Endothelial cell (in vitro differentiated cells): ENCODE results near the gene SPRR4. TPM values are rescaled to one million over a fixed set of nuclear protein-coding genes. Genes with fewer than 3 reads are reported as not detected.
"Not testable (repeated sequence)": the region's sequence is repeated elsewhere in the genome, so short reads cannot be mapped to it uniquely, and the experiment has no call there.

Experiments used
- DNase-seq: peaks from one replicate; pipeline ENCODE4 v3.0.0; 2021; ENCODE audit warnings: low spot score
- H3K27ac Mint-ChIP-seq: one replicate; pipeline ENCODE4 v1.8.0; 2021; ENCODE audit warnings: mixed read lengths, inconsistent platforms; ENCODE audit not compliant: unreplicated experiment
- H3K27me3 Mint-ChIP-seq: one replicate; pipeline ENCODE4 v1.8.0; 2021; ENCODE audit warnings: mild to moderate bottlenecking, moderate library complexity, mixed read lengths, inconsistent platforms; ENCODE audit not compliant: unreplicated experiment
- H3K36me3 Mint-ChIP-seq: one replicate; pipeline ENCODE4 v1.8.0; 2021; ENCODE audit warnings: mild to moderate bottlenecking, low read depth, mixed read lengths, inconsistent platforms; ENCODE audit not compliant: unreplicated experiment
- H3K4me1 Mint-ChIP-seq: one replicate; pipeline ENCODE4 v1.8.0; 2021; ENCODE audit warnings: mild to moderate bottlenecking, mixed read lengths, inconsistent platforms; ENCODE audit not compliant: unreplicated experiment
- H3K4me3 Mint-ChIP-seq: one replicate; pipeline ENCODE4 v1.8.0; 2021; ENCODE audit warnings: mild to moderate bottlenecking, mixed read lengths, inconsistent platforms; ENCODE audit not compliant: unreplicated experiment
- H3K9me3 Mint-ChIP-seq: one replicate; pipeline ENCODE4 v1.8.0; 2021; ENCODE audit warnings: mixed read lengths, inconsistent platforms; ENCODE audit not compliant: unreplicated experiment
- CTCF ChIP-seq: fragments of 200-600 bp; sonication (generic); IDR thresholded peaks from one replicate; pipeline ENCODE4 v1.5.0; 2021; ENCODE audit warnings: antibody characterized with exemption; ENCODE audit not compliant: unreplicated experiment
- total RNA-seq: library from RNA; stranded (reverse); fragmentation: NEBNext Ultra II Directional; extraction: Animal tissue kit (Norgen Biotek cat#: 25700); gene quantifications from one replicate; pipeline ENCODE4 v1.2.1, GENCODE V29; 2021; ENCODE audit not compliant: unreplicated experiment

SPRR4 gene
- total RNA-seq, 1 donor from 2014 or later, result not detected

DNA sequence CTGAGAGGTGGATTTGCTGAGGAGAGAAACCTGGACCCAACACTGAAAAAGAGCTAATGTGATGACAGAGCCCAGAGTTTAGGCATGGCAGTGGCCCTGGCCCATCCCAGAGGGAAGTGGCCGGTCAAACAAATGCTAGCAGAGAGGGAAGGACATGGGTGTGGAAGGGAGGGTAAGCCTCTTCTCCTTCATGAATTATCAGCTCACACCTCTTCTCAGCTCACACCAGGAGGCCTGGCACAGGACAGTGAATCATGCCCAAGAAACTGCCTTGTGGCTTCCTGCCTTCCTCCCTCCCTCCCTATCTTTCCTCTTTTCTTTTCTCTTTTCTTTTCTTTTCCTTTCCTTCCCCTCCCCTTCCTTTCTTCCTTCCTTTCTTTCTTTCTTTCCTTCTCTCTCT is 29.8 kb downstream of the SPRR4 start:
- H3K27ac Mint-ChIP-seq, result peak overlapping the region; percentile 10

DNA sequence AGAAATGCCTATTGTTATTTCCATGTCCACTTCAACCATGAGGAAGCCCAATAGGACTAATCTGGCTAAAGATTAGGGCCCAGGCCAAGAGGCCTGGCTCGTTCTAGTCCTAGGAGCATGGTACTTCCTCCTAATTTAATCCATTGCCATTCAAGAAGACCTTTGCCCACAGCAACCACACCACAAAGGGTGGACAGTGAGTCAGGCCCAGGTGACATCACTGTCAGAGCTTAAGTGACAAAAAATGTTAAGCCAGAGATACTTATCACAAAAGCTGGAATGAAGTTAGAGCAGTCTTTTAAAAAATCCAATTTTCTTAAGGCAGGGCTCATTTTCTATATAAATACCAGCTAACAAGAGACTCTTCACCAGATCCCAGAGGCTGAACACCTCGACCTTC is 30.9 kb downstream of the SPRR4 start, which contains the start of gene SPRR3:
TSS of gene SPRR3 (plus strand) at position 368 of the 400 bp plus-strand sequence. CDS start 1,272 bp downstream, outside the sequence.
- H3K36me3 Mint-ChIP-seq, result no peaks in the 10 kb centered on the region
- H3K27ac Mint-ChIP-seq, result no peak within 1 kb of the TSS
- TF ChIP-seq CTCF, result no peak
- H3K4me1 Mint-ChIP-seq, result peaks cover 24% of the 10 kb centered on the region
- no peak within 1 kb of the TSS for H3K4me3 Mint-ChIP-seq
- no peaks in the 10 kb centered on the region for H3K9me3 Mint-ChIP-seq
- peaks cover 2% of the 10 kb centered on the region for H3K27me3 Mint-ChIP-seq
- DNase-seq, result no peak

More for the DNA sequence above, 29.8 kb downstream of the SPRR4 start:
- Mint-ChIP-seq H3K27me3 (peaks cover 2% of the 10 kb centered on the region), H3K4me1 (peaks cover 24% of the 10 kb centered on the region), H3K4me3 (no peak overlapping the region), H3K9me3 (no peaks in the 10 kb centered on the region), H3K36me3 (no peaks in the 10 kb centered on the region)
- DNase-seq, result no peak
- no peak for TF ChIP-seq CTCF

- H3K4me1 Mint-ChIP-seq, H3K27me3 Mint-ChIP-seq, H3K9me3 Mint-ChIP-seq, H3K36me3 Mint-ChIP-seq, H3K4me3 Mint-ChIP-seq, DNase-seq, H3K27ac Mint-ChIP-seq: not testable (repeated sequence)
Measured at GRCh38 chr1:153011235-153011758, 40.8 kb downstream of the SPRR4 start.

- not testable (repeated sequence) for H3K4me1 Mint-ChIP-seq, H3K4me3 Mint-ChIP-seq, H3K9me3 Mint-ChIP-seq, DNase-seq, H3K27ac Mint-ChIP-seq, H3K36me3 Mint-ChIP-seq, H3K27me3 Mint-ChIP-seq
Measured at GRCh38 chr1:153021829-153022228, 51.4 kb downstream of the SPRR4 start.

Other genes starting within 250 kb of the SPRR4 start
- gene KPRP, start 212.6 kb upstream of the SPRR4 start, total RNA-seq, result not detected
- not detected for gene LCE1F, start 195.5 kb upstream of the SPRR4 start, total RNA-seq
- gene LCE1E, start 184.4 kb upstream of the SPRR4 start, total RNA-seq, result not detected
- gene LCE1D, start 173.9 kb upstream of the SPRR4 start, total RNA-seq, result not detected
- gene LCE1C, start 164.0 kb upstream of the SPRR4 start, total RNA-seq, result not detected
- gene LCE1B, start 158.7 kb upstream of the SPRR4 start, total RNA-seq, result not detected
- not detected for gene LCE1A, start 143.2 kb upstream of the SPRR4 start, total RNA-seq
- not detected for gene LCE6A, start 127.8 kb upstream of the SPRR4 start, total RNA-seq
- gene LCE7A, start 110.7 kb upstream of the SPRR4 start, total RNA-seq, result not detected
- gene SMCP, start 92.3 kb upstream of the SPRR4 start, total RNA-seq, result not detected
- gene IVL, start 62.1 kb upstream of the SPRR4 start, total RNA-seq, result not detected
- gene SPRR5, start 23.4 kb upstream of the SPRR4 start, total RNA-seq, result not detected
- not detected for gene SPRR1A, start 13.4 kb downstream of the SPRR4 start, total RNA-seq
- not detected for gene SPRR3, start 31.1 kb downstream of the SPRR4 start, total RNA-seq
- gene SPRR1B, start 60.6 kb downstream of the SPRR4 start, total RNA-seq, result not detected
- not detected for gene SPRR2D, start 70.5 kb downstream of the SPRR4 start, total RNA-seq
- gene SPRR2A, start 86.9 kb downstream of the SPRR4 start, total RNA-seq, result not detected
- not detected for gene SPRR2B, start 101.0 kb downstream of the SPRR4 start, total RNA-seq
- not detected for gene SPRR2E, start 123.9 kb downstream of the SPRR4 start, total RNA-seq
- gene SPRR2F, start 142.9 kb downstream of the SPRR4 start, total RNA-seq, result not detected
- not detected for gene SPRR2G, start 180.2 kb downstream of the SPRR4 start, total RNA-seq
- gene LELP1, start 232.8 kb downstream of the SPRR4 start, total RNA-seq, result not detected
- not detected for gene PRR9, start 246.9 kb downstream of the SPRR4 start, total RNA-seq